HG02588 (cell line): ENCODE data around the gene PEF1.

Experiments
- ATAC-seq: cut with Tn5 transposase; IDR thresholded peaks from one replicate; pipeline ENCODE4 v1.9.1; 2021; ENCODE audit warnings: mild to moderate bottlenecking, moderate library complexity; ENCODE audit not compliant: unreplicated experiment

Gene PEF1

DNA sequence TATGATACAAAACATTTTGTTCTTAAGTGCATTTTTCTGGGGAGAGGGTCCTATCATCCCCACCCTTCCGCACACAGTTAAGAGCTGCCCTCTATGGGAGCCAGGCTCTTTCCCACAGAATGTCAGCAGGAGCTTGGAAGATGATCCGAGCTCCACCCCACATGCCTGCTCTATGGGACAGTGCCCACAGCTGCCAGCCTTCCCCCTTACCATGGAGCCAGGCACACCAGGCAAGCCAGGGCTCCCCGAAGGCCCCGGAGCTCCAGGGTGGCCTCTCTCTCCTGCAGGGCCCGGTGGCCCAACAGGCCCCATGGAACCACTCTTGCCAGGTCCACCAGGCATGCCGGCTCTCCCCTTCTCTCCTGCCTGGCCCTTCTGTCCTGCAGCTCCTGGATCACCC is 10.4 kb upstream of the PEF1 start:
- no peak for ATAC-seq

DNA sequence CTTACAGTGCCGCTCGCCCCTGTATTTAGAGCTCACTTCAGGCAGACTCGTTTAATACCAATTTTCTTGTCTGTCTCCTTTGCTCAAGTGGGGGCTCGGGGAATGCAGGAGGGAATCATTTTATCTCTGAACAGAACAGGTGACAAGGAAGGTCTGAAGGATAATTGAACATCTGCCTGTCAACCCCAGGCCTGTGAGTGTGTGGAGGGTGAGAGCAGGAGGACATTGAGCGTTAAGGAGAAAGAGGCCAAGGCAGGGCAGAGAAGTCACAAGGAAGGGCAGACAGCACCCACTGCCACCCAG is 9.7 kb upstream of the PEF1 start:
- no peak for ATAC-seq

DNA sequence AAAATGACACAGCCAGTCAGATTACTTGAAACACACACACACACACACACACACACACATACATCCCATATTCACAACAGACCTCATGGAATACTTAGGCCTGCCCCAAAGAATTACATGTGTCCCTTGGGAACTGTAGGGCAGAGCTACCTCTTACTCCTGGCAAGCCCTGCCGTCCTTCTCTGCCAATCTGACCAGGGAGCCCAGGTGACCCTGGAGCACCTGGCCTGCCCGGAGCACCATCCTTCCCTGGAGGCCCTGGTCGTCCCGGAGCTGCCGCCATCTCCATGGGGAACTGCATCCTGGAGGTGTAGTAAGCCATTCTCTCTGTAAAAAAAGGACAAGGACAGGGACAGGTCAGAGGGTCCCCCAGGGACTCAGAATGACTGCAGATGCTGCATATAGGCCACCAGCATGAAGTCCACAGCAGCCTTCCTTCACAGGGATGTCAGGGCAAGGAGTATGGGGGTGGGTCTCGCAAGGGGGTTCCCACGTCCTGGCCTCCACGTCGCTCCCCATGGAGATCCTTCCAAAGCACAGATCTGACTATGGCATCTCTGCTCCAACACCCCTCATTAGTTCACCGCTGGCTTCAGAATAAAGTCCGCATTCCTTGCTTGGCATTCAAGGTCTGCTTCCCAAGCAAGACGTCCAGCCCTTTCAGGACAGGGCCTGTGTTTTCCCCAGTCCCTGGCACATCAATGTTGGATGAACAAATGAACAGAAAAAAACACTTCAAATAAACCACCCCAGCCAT is 9.2 kb upstream of the PEF1 start:
- ATAC-seq, result no peak

DNA sequence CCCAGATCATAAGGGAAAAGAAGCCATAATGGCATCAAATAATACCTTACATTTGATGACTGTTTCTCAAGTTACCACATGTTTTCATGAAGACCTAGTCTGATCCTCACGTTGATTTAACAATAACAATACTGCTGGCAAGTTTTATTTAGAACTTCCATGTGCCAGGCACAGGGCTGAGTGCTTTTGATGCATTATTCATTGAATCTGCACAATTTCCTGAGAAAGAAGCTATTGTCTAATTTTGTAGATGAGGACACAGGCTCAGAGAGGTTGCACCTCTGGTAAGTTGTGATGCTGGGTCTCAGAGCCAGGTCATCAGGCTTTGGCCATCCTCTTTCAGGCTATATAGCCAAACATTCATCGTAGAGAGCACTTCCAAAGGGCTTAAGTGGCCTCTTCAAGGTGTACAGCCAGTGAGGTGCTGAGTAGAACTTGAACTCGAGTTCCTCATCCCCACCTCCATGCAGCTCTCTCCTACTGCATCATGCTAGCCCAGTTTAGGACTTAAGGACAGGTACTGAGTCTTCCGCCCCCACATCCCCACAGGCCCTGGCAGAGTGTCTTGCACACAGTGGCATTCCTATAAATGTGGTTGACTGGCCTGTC is 8.3 kb upstream of the PEF1 start:
- no peak for ATAC-seq

DNA sequence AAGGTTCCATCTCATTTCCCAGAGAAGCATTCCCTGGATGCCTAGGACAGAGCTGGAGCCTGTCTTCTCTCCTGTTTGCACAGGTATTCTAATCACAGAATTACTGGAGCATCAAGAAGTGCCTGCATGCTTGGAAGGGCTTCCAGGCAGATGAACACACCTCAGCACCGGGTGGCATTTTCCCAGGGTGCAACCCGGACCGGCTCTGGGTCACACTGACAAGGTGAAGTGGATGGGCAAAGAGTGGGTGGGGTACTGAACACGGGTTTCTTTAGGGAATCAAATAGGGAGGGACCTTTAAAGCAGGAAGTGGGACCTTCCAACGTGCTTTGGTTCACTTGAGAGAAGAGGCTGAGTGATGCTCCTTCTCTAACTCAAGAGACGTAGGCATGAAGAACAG is 7.1 kb upstream of the PEF1 start:
- ATAC-seq, result no peak

DNA sequence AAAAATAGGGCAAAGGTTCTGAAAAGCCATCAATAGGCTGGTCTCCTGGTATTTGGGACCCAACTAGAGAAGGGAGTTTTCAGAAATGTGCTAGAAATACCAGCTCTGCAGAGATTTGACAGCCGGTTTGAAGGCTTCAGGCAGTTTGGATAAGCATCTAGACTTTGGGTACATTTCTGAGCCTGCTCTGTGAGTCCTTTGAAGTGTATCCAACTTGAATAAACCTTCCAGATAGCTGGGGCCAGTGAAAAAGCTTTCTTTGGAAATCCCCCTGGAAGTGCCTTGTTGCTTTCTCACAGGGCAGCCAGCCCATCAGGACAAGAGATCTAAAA is 6.4 kb upstream of the PEF1 start:
- ATAC-seq, result no peak

DNA sequence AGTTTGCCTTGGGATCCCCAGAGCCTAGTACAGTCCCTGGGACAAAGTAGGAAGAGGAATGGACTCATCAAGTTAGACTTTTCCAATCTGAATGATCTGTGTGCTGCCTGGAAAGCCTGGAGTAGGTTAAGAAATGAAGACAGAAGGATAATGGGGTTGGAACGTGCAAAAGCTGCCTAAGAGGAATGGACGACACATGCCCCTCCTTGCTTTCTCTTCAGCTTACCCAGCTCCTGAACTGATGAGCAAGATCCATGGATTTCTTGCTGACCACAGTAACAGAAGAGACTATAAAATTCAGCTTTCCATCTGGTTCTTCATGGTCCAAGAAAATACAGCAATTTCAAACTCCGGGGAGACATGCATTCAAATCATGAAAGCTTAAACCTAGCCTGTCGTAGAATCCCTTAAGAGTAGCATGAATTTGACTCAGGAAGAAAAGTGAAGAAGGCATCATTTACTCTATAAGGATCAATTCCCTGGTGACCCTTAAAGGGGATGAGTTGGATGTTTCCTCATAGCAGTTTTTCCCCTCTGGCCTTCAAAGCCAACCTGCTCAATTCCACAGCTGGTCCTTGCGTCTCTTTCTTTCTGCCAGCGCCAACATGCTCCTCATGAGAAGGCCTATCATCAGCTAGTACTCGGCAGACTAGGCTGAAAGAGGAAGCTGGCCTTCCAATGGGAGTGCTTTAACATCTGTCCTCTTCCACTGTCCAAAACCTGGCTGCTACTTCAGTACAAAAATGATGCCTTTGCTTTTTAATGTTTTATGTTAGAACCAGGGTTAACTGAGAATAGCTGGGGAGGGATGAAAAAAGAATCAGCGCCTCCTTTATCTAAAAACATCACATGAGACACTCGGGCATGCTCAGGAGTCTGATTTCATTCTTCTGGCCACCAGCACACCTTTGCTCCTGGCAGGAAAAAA is 5.7 kb upstream of the PEF1 start:
- no peak for ATAC-seq

DNA sequence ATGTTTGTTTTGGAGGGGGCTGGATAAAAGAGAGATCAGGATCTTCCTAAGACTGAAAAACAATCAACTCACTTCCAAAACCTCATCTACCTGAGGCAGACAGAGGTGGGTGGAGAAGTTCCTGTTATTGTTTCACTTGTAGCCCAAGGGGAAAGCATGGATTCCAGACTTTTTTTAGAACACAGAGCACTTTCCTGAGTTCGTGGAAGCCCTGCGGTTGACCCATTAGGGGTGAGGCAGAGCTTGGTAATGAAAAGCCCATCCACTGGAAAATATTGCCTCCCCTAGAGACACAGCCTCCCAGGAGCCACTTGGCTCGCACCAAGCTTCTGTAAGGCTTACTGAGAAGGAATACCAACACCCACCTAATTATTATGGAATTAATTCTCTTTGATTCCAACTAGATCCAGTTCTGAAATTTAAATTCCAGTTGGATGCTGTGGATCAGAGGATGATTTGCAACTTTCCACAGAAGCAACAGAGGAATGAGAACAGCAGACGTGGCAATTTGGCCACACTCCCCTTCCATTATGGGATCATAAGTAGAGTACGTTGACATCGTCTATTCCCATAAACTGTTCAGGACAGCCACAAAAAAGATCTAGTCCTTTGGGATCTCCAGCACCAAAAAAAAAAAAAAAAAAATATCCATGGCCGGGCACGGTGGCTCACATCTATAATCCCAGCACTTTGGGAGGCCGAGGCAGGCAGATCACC is 4.1 kb upstream of the PEF1 start:
- no peak for ATAC-seq

DNA sequence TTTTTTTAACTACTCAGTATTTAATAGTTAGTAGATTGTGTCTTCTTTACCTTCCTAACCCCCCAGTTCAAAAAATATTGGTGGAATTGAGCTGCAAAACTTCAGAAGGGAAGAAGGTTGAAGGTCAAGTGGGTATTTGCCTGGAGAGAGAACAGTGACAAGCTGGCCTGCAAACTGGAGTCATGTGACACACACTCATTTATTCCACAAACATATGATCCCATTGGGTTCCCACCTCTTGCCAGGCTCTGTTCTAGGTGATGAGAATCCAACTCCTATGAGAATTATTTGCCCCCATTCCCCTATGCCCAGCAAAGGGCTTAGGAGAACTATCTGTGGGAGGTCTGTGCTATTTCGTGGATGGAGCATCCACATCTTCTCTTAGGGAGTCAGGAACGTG is 3.5 kb upstream of the PEF1 start:
- ATAC-seq, result no peak

DNA sequence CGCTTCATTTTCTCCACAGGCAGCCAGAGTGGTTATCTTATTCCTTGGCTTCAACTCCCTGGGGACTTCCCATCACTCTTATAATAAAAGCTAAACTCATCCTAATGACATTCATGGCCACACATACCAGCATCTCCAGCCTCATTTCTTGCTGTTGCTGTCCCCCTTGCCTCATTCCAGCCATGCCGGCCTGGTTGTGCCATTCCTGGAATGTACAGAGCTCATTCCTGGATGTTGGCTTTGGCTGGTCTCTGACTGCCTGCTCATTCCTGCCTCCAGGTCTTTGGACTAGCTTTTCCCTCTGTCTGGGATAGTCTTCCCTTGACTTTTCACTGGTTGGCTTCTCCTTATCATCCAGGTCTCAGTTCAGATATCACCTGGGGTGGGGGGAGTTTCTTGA is 2.4 kb upstream of the PEF1 start:
- ATAC-seq, result no peak

DNA sequence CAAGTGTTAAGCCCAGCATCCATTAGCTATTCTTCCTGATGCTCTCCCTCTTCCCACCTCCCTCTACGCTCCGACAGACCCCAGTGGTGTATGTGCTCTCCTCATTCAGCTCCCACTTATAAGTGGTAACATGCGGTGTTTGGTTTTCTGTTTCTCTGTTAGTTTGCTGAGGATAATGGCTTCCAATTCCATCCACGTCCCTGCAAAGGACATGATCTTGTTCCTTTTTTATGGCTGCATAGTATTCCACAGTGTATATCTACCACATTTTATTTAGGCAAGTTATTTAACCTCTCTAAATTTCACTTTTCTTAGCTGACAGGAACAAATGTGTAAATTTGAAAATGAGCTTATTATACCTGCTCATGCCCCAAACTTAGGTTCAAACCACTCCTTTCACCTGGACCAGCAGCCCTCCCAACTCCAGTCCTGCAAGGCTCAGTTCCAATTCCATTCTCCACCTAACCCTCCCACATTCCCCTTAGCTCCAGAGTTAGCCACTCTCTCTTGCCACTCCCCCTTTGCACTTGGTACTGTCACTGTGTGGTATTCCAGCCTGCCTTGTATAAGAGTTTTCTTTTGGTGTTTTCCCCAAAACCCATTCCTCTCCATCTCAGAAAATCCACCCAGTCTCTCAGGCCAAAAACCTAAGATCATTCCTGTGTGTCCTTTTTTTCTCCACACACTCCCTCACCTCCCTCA is 1.7 kb upstream of the PEF1 start:
- ATAC-seq, result no peak

DNA sequence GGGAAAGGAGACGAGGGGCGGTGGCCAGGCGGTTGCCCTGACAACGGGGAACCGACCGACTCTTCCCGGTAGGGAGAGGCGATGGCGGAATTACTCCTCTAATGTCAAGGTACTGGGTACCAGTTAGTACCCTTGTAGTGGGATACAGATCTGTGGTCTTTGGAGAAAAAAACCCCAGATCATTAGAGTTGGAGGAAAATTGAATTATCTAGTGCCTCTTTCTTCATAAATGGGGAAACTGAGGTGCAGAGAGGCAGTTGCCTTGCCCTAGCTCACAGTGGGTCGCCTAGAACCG is 545 bp upstream of the PEF1 start:
- no peak for ATAC-seq

DNA sequence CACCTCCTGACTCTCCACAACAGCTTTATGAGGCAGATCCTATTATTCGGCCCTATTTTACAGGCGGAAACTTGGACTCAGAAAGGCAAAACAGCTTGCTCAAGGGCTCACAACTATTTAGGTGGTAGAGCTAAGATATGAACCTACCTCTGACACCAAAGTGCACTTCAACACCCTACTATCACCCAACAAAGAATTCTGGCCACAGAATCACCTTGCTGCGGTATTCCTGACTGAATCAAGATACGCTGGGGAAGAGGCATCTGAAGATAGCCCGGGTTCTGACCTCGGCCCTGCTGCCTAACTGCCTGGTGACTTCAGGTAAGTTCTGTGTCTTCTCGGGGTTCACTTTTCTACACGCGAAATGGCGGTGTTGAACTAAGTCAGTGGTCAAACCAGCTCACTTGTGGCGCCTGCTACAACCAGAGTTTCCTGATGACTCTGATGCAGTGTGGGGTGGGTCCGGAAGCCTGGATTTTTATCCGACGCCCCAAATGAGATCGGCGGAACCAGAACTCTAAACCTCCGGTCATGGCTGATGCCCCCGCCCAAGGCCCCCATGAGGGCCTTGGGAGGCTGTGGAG is 608 bp downstream of the PEF1 start:
- no peak for ATAC-seq

DNA sequence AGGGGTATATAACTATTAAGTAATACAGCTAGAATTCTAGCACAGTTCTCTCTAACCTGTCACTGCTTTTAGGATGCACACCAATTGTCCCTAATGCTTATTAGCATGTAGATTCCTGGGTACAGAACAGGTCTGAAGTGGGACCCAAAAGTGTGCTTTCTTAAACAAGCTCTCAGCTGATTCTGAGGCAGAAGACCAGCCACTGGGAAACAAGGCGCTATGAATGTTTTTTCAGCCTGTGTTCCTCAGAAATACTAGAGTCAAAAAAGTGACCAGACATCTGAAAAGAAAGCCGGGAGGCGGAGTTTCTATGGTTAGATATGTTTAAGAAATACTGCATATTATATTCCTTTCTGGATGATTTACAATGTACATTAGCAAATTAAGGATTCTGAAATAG is 1.8 kb downstream of the PEF1 start:
- ATAC-seq, result no peak

DNA sequence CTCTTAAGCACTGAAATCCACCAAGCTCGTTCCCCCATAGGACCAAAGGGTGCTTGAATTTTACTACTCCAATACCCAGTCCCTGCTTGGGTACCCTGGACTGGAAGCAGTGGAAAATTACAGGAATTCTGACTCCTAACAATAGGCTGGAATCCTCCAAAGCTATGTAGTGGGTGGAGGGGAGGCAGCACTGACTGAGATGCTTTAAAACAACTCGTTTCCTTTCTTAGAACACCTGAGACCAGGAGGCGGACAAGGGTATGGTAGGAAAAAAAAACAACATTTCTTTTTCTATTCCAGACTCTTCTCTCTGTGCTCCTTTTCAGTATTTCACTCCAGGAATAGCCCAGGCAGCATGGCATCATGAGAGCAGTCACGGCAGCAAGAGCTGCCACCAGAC is 2.3 kb downstream of the PEF1 start:
- ATAC-seq, result no peak

DNA sequence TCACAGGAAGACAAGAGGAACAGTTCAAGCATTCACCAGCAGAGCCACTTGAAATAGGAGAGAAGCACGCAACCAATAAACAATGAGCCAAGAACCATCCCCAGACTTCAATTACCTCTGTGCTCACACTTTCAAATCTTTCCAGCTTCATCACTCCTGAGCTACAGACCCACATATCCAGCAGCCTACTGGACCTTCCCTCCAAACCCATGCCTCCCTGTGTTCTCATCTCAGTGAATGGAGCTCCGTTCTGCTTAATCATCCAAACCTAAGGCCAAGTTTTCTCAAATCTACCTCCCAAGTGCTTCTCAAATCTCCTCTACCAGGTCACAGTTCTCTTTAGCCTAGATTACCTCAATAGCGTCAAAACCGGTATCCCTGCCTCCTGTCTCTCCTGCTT is 3.7 kb downstream of the PEF1 start:
- no peak for ATAC-seq

DNA sequence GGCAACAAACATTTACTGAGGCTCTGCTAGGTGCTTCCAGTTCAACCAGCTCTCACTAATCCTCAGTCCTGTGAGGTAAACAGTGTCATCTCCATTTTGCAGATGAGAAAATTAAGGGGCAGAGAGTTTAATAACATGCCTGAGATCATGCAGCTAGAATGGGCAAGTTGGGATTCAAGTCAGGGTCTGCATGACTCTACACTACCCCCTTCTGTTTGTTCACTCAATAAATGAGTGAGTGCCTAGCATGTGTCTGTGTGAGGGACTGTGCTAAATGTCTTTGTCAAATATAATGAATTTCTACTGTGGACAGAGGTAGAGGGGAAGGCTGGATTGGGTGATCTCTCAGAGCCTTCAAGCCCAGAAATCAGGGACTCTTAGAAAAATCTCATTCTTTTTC is 4.5 kb downstream of the PEF1 start:
- no peak for ATAC-seq

DNA sequence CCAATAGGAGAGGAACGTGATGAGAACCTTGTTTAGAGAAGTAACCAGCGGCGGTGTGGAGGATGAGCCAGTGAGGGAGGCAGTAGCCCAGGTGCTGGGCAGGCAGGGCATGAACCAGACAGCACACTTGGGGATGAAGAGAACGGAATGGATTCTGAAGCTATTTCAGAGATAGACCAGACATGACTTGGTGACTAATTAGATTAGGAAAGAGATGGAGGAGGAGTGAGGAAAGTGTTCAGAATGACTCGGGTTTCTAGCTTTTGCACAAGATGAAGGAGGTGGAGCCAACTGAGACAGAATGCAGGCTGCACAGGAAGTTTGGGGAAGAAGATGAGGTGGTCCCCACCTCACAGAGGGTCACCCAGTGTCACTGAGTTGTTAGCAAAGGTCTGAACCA is 5.1 kb downstream of the PEF1 start:
- no peak for ATAC-seq

DNA sequence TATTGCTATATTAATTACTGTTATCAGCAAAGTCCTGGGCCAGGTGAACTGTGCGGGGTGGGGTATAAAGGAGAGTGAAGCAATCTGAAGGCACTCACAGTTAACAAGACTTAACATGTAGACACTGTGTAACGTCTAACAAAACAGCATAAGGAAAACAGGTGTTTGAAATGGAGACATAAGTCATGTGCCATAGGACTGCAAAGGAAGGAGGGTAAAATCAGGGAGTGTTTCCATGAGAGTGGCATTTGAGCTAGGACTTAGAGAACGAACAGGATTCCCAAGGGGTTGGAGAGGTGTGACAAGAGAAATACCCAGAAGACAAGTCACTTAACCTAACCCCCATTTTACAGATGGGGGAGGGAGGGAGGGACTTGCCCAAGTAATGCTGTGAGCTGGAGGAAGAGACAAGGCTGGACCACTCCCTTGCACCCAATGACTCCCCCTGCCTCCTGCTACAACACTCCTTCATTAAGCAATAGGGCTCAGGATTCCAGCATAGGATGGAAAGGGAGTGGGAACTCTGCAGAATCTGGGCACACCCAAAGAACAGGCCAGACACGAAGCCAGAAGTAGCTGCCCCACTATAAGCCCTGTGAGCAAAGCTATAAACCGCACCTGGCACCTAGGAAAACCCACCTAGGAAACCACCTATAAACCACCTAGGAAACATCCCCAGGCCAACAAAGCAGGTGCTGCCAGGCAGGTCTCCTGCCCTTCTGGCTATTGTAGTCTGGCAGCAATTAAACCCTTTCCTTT is 6.6 kb downstream of the PEF1 start:
- no peak for ATAC-seq

DNA sequence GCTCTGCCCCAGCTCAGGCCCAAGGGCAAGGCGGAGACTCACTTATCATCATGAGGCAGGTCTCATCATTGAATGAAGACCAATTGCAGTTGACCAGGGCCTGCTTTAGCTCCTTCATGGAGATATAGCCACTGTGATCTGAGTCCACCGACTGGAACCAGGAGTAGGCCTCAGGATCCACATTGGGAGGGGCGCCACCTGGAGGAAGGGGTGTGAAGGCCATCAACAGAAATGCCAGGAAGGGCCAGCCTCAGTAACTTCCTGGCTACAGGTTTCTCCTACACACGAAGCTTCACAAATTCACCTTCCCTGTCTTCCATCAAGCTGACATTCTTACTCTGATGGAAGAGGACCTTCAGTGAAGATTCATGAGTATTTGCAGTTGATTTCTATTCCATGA is 11.6 kb downstream of the PEF1 start:
- no peak for ATAC-seq
